ENCODE data around the gene ORMDL1.

DNA sequence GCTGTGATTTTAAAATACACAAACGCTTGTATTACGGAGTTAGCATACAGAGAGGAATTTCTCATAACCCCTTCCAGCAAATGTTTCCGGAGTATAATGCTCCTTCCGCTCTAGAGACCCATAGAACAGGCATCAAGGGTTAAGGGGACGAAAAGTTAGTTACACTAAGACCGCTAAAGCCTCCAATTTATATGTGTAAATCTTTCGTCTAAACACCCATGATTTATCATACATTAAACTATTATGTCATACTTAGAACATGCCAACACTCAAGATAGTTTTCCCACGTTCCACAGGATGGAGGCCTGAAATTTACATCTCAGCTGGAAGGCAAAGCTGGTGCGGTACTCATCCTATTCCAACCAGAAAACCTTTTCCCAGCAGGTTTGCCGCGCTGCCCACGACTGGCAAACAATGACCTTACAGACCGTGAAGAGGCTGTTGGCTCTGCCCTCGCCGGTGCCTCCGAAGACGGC, 650 bp downstream of the ORMDL1 start:
- TF ChIP-seq EZH2 (IDR thresholded peaks at IDR 0.05; ENCODE audit: low read length): no peak
- TF ChIP-seq, protein P1, sequence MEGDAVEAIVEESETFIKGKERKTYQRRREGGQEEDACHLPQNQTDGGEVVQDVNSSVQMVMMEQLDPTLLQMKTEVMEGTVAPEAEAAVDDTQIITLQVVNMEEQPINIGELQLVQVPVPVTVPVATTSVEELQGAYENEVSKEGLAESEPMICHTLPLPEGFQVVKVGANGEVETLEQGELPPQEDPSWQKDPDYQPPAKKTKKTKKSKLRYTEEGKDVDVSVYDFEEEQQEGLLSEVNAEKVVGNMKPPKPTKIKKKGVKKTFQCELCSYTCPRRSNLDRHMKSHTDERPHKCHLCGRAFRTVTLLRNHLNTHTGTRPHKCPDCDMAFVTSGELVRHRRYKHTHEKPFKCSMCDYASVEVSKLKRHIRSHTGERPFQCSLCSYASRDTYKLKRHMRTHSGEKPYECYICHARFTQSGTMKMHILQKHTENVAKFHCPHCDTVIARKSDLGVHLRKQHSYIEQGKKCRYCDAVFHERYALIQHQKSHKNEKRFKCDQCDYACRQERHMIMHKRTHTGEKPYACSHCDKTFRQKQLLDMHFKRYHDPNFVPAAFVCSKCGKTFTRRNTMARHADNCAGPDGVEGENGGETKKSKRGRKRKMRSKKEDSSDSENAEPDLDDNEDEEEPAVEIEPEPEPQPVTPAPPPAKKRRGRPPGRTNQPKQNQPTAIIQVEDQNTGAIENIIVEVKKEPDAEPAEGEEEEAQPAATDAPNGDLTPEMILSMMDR (optimal IDR thresholded peaks at IDR 0.05 in 1 of 3, IDR thresholded peaks at IDR 0.05 in 1 of 3, conservative IDR thresholded peaks at IDR 0.05 in 1 of 3; ENCODE audit: extremely low read depth in 1 of 3, insufficient read depth in 2 of 3, low read length in 3 of 3): no peak

Data from keratinocyte (primary cell).